Ishikawa (cell line): Measurements from ENCODE around the gene SNRNP25.

Experiments
- CEBPB ChIP-seq: IDR thresholded peaks from 2 replicates; pipeline ENCODE4 v1.6.1; 2012
- CREB1 ChIP-seq: IDR thresholded peaks from 2 replicates; pipeline ENCODE4 v1.6.1; 2012; ENCODE audit warnings: low read depth
- EGR1 ChIP-seq: IDR thresholded peaks from 2 replicates; pipeline ENCODE4 v1.6.1; 2012
- EP300 ChIP-seq: IDR thresholded peaks from 2 replicates; pipeline ENCODE4 v1.6.1; 2012; ENCODE audit warnings: borderline replicate concordance
- FOXM1 ChIP-seq: IDR thresholded peaks from 2 replicates; pipeline ENCODE4 v1.6.1; 2012; ENCODE audit warnings: low read depth, borderline replicate concordance
- MAX ChIP-seq: IDR thresholded peaks from 2 replicates; pipeline ENCODE4 v1.6.1; 2012
- NFIC ChIP-seq: IDR thresholded peaks from 2 replicates; pipeline ENCODE4 v1.6.1; 2012
- RAD21 ChIP-seq: IDR thresholded peaks from 2 replicates; pipeline ENCODE4 v1.6.1; 2012; ENCODE audit warnings: low read depth
- REST ChIP-seq: IDR thresholded peaks from 2 replicates; pipeline ENCODE4 v1.6.1; 2012; ENCODE audit warnings: low read depth, mild to moderate bottlenecking
- TAF1 ChIP-seq: IDR thresholded peaks from 2 replicates; pipeline ENCODE4 v1.6.1; 2012; ENCODE audit warnings: low read depth, mild to moderate bottlenecking
- TCF12 ChIP-seq: IDR thresholded peaks from 2 replicates; pipeline ENCODE4 v1.6.1; 2012; ENCODE audit warnings: low read depth
- TEAD4 ChIP-seq: IDR thresholded peaks from 2 replicates; pipeline ENCODE4 v1.6.1; 2012
- USF1 ChIP-seq: IDR thresholded peaks from 2 replicates; pipeline ENCODE4 v1.6.1; 2012
- YY1 ChIP-seq: IDR thresholded peaks from 2 replicates; pipeline ENCODE4 v1.6.1; 2012; ENCODE audit warnings: low read depth
- ZBTB7A ChIP-seq: IDR thresholded peaks from 2 replicates; pipeline ENCODE4 v1.6.1; 2012; ENCODE audit warnings: low read depth

The SNRNP25 gene

GRCh38 chr16:35011-35677 is 18.5 kb upstream of the SNRNP25 start:
- TF ChIP-seq TEAD4: no peak
- TF ChIP-seq FOXM1: no peak
- no peak for TF ChIP-seq YY1
- TF ChIP-seq NFIC: no peak
- TF ChIP-seq CREB1: no peak
- no peak for TF ChIP-seq RAD21
- TF ChIP-seq MAX: no peak
- no peak for TF ChIP-seq REST
- no peak for TF ChIP-seq USF1

- TF ChIP-seq CEBPB (no peak), NFIC (no peak), TEAD4 (no peak), USF1 (no peak), TCF12 (no peak), EGR1 (no peak), FOXM1 (no peak), YY1 (no peak), RAD21 (no peak), CREB1 (no peak), TAF1 (no peak), ZBTB7A (no peak), EP300 (no peak), REST (no peak), MAX (no peak)
These were observed 17.8 kb upstream of the SNRNP25 start for GRCh38 chr16:35678-36305.

- TF ChIP-seq YY1 (no peak), CREB1 (no peak), EGR1 (no peak), NFIC (no peak), TEAD4 (no peak), TCF12 (no peak), RAD21 (no peak), TAF1 (no peak), ZBTB7A (no peak)
These were observed 17.2 kb upstream of the SNRNP25 start for GRCh38 chr16:36336-36984.

- TF ChIP-seq CREB1 (no peak), MAX (no peak), TCF12 (no peak), TEAD4 (no peak)
These were observed 16.1 kb upstream of the SNRNP25 start for GRCh38 chr16:37511-37910.

GRCh38 chr16:38941-39892 is 14.4 kb upstream of the SNRNP25 start:
- TF ChIP-seq TCF12 (no peak), FOXM1 (no peak), USF1 (no peak), CEBPB (no peak), RAD21 (no peak), EP300 (no peak), TAF1 (no peak), CREB1 (no peak), YY1 (no peak)
